GM12872 (cell line): ENCODE measurements around the gene PIK3R2.

Experiments
- CTCF ChIP-seq: IDR thresholded peaks from 3 replicates; pipeline ENCODE4 v1.5.1; 2011; ENCODE audit warnings: low read depth, mild to moderate bottlenecking, low read length, moderate library complexity; ENCODE audit not compliant: insufficient read depth

PIK3R2 gene

GRCh38 chr19:18202778-18203407, 49.9 kb downstream of the PIK3R2 start:
- peak; percentile 49 for TF ChIP-seq CTCF

GRCh38 chr19:18203408-18203862, 50.5 kb downstream of the PIK3R2 start:
- TF ChIP-seq CTCF, result no peak

GRCh38 chr19:18203863-18204393, 51.0 kb downstream of the PIK3R2 start, which contains the start of gene RAB3A:
Gene RAB3A (minus strand): TSS chr19:18204042. CDS start chr19:18202740, 1,302 bp downstream.
- TF ChIP-seq CTCF, result no peak

- TF ChIP-seq CTCF, result no peak
Measured at GRCh38 chr19:18204394-18205199, 51.6 kb downstream of the PIK3R2 start.

GRCh38 chr19:18205200-18205892, 52.4 kb downstream of the PIK3R2 start:
- TF ChIP-seq CTCF, result no peak

GRCh38 chr19:18206018-18206417, 53.1 kb downstream of the PIK3R2 start:
- no peak for TF ChIP-seq CTCF
